ENCODE data around the gene SUB1.
A peak's percentile ranks its signal among the peaks of the same experiment; 100 is the strongest.

Gene SUB1

DNA sequence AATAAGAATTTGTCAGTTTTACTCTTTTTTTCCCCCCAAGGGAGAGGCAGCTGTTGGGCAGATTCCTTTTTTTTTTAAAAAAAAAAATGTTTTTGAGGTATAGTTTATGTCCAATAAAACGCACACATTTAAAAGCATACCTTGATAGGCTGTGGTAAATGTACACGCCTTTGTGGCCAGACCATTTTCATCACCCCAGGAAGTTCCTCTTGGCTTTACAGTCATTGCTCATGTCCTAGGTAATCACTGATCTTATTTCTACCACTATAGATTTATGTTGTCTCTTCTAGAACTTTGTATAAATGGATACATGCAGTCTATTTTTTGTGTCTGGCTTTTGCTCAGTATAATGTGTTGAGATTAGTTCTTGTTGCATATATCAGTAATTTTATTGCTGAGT is 9.8 kb downstream of the SUB1 start:
- intact Hi-C loops (cut with DNase I): no loop called here
- no peak for DNase-seq

DNA sequence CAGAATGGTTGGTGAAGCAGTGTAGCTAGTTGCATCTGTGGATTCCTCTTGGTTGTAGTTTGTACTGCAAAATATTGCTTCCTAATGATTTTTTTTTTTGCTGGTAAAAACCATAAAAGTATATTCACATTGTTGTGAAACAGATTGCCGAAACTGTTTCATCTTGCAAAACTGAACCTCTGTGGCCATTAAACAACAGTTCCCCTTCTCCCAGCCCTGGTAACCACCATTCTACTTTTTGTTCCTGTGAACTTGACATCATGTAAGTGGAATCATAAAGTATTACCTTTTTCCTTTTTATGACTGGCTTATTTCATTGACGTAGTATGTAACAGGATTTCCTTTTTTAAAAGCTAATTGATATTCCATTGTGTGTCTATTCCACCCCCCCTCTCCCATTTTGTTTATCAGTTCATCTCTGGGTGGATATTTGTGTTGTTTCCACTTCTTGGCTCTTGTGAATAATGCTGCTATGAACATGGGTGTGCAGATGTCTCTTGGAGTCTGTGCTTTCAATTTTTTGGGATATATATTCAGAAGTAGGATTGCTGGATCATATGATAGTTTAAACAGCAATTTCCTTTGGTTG is 11.8 kb downstream of the SUB1 start:
- intact Hi-C loops (cut with DNase I): no loop called here
- peak in 1 of 42 donors; percentile 22 for DNase-seq

DNA sequence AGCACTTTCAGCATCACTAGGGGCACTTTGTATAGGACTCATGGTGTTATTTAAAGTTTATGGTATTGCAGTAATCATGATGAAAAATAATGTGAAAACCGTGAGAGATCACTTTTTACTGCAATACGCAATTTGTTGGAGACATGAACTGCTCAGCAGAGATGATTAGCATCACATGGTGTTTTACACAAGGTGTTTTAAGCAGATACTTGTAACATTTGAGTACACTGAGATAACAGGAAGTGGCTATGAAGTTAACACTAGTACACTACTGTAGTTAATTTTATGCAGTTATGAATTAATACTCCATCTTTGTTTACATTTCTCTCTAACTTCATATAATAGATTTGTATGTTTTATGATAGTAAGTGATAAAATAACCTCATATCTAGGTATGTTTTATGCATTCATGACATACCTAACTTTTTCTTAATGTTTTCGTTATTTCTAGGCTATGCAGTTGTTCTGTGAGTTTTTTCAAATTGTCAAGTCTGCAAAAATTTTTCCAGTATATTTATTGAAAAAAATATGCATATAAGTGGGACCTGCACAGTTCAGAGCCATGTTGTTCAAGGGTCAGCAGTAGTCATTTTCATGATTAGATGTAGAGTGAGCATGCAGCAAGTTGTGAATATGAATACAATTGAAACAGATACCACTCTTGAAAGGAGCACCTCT is 13.0 kb downstream of the SUB1 start:
- intact Hi-C loops (cut with DNase I): no loop called here
- DNase-seq: no peak

DNA sequence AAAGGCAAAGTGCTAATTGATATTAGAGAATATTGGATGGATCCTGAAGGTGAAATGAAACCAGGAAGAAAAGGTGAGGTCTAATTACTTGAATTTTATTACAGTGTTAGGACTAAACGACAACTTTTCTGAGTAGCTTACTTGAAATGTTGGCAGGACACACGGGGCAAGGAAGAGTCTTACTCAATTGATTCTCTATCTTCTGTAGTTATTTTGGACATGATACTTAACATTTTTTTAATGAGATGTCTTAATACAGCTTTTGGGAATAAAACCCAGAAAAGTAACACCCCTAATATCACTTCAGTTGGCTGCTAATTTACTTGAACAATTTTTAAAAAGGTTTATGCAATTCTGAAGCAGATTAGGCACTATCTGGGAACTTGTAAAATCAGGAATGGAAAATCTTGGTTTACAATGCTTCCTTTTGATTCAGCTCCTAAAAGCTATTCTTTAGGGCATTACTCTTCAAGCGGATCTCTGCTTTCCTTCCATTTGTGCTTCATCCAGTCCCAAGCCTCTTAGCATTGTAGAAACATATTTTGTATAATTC is 13.7 kb downstream of the SUB1 start:
- intact Hi-C loops (cut with DNase I): no loop called here

DNA sequence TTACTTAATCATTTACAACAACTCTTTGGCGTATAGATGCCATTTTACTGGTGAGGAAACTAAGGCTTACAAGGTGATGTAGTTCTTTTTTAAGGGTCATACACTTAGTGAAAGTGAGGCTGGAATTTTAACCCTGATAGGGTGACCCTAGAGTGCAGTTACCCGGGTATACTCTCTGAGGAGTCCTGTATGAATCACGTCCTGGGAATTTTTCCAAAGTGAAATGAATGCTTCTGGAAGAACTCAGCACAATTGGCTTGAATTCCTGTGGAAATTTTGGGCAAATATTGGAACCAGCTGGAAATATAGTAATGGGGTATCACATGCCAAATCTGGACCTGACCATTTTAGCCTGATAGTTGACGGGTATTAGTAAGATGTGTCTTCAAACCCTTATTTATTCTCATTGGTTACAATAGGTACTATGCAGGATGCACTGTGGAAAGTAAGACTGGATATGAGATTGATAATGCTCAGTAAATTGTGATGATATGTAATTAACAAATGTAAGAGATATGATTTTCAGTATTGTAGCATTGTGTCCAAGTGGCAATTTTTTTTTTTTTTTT is 14.8 kb downstream of the SUB1 start:
- no peak for DNase-seq
- intact Hi-C loops (cut with DNase I): no loop called here

More for the DNA sequence above, 13.7 kb downstream of the SUB1 start:
- no peak for DNase-seq

DNA sequence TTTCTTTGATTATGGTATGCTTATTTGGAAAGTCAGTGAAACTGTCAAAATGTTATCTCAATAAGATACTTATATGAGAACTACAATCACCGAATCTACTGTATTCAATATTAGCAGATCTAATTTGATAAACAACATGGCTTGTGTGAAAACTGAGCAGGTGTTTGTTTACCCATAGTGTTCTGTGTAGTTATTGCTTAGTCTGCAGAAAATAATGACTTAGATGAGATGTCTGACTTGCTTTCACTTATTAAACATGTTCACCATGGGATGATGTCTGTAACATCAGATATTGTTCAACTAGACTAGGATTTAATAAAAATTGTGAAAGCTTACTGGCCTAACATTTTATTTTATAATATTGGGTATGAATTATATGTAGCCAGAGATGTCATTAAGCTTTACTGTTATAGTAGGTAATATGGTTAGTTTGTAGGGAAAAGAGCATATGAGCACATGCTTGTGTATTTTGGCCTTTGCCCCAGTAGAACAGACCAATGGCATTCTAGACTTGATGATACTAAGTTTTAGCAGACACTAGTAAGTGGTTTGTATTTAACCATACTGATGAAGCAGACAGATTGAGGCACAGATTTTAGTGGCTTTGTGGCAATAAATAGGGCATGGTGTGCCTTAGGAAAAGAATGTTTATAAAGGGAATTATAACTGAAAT is 16.4 kb downstream of the SUB1 start:
- DNase-seq: no peak
- intact Hi-C loops (cut with DNase I): no loop called here

DNA sequence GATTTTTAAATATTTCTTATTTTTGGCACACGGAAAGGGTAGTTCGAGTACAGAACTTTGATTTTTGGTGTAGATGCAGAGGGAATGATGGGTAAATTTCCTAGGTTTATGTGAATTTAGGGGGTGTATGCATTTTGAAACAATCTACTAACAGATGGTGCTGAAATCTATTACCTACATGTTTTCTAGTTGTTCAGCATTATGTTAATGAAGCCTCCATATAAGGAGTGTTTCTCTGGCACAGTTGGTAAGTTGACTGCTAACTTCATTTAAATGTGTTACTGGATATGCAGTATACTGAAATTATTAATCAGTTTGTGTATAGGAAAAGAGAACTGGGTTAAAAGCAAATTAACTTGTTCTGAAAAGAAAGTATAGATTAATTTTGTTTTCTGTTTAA is 17.5 kb downstream of the SUB1 start:
- intact Hi-C loops (cut with DNase I): no loop called here
- DNase-seq: no peak

DNA sequence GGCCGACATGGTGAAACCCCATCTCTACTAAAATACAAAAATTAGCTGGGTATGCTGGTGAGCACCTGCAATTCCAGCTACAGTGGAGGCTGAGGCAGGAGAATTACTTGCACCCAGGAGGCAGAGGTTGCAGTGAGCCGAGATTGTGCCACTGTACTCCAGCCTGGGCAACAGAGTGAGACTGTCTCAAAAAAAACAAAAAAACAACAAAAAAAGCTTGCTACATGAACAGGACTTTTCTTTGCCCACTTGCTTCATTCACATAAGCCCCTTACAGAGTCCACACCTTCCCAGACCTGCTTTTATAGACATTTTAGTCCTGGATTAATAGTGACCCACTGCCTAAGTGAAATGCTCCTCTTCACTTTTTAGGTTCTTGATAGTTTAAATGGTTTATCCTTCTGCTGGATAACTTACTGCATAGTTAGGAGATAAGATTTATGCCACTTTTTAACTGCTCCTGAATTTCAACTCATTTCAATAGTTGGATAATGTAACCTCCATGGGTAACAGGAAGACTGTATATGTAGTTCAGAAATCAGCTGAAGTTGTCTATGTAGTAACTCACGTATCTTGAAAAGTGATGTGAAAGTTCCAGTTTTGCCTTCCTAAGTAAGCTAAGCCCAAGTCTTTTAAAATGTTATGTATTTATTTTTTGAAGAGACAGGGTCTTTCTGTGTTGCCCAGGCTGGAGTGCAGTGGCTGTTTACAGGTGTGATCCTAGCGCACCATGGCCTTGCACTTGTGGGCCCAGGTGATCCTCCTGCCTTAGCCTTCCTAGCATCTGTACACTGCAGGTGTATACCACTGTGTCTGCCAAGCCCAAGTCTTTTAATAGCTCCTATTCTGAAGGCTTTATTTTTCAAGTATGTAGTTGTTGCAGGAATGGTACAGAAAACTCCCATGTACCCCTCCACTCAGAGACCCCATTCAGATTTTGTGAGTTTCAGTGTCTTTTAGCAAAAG is 19.7 kb downstream of the SUB1 start:
- intact Hi-C loops (cut with DNase I): no loop called here
- no peak for DNase-seq

DNA sequence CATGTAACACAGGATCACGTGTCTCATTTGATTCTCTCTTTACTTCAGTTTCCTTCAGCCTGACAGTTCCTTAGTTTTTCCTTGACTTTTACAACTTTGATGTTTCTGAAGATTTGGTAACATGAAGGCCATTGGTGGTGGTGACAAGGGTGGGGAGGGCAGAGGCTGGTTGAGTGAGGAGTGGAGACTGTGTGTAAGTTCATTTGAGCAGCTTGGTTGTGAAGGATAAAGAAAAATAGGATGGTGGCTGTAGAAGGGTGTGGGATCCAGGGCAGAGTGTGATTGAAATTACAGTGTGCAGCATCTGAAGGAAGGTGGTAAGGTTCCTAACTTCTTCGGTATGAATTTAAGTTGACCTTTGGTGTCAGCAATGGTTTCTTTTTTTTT is 20.4 kb downstream of the SUB1 start:
- intact Hi-C loops (cut with DNase I): no loop called here

DNA sequence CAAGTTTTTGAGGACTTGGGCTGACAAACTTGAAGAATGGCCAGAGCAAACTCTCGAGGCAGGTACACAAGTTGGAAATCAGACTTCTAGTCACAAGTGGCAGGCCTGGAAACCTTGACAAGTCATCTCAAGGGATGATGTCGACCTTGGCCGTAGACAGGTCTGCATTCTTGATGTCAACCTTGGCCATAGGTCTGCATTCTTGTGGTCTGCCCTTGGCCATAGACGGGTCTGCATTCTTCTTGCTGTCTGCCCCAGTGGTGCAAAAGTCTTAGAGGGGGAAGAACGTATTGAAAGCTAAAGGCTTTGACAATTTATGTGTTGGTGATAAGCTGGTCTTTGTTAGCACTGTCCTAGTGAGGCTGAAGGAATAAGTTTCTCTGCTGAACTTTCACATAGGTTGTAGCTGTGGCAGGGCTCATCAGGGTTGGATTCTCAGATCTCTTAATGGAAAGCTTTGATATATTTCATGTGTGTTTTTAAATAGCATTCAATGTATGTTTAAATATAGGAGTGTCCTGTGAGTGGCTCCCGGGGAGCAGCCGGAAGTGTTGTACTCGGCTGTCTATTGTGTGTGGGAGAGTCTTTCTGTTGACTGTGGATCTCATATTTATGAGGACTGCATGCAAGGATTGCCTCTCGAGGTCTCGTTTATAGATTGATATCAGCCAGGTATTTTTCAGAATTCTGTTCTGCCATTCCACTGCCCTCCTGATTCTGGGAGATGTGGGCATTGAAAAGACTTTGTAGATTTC is 27.0 kb downstream of the SUB1 start:
- no peak for DNase-seq
- intact Hi-C loops (cut with DNase I): loop anchor here (5.0 to 10.0 kb wide), 2 partner anchors 120 to 378 kb away; no protein-coding TSS in a partner anchor

More for the DNA sequence above, 20.4 kb downstream of the SUB1 start:
- DNase-seq: no peak

DNA sequence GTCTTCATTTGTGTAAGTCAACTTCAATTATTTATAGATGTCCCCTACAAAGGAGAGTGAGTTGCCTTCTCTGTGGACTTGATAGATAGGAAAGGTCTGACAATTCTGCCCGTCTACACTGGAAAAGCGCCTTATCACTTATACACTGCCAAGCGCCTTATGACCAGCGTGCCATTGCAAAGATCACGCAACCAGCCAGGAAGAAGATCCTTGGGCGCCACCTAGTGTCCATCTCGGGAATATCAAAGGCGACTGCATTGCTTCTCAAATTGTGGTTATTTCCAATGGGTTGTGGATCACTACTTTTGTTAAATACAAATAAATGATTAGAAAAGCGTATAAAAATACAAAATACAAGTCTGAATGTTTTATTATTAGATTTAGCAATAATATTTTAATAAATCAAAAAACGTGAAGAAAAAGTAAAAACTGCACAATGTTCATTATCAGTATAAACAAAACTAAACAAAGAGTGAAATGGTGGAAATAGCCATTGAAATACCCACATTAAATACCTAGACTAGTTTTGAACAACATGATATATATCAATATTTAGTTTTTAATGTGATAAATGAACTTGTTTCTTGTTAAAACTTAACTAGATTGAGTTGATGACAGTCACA is 27.8 kb downstream of the SUB1 start:
- intact Hi-C loops (cut with DNase I): loop anchor here (5.0 to 10.0 kb wide), 2 partner anchors 121 to 378 kb away; no protein-coding TSS in a partner anchor
- peak; percentile 53 to 95 (median 90) for DNase-seq

DNA sequence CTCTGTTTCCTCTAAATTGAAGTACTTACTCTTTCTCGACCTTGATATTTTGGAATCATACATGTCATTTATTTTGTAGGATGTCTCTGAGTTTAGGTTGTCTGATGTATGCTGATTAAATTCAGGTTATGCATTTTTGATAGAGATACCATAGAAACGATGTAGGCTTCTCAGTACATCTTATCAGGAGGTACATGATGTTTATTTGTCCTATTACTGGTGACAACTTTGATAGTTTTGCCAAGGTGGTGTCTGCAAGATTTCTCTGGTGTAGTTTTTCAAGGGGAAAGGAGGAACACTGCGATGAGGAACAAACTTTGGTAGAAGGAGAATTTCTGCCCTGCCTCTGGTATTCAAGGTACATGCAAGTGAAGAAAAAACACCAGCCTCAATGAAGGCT is 29.9 kb downstream of the SUB1 start:
- no peak for DNase-seq
- intact Hi-C loops (cut with DNase I): loop anchor here (10.0 kb wide), 1 partner anchor 380 kb away; no protein-coding TSS in a partner anchor

DNA sequence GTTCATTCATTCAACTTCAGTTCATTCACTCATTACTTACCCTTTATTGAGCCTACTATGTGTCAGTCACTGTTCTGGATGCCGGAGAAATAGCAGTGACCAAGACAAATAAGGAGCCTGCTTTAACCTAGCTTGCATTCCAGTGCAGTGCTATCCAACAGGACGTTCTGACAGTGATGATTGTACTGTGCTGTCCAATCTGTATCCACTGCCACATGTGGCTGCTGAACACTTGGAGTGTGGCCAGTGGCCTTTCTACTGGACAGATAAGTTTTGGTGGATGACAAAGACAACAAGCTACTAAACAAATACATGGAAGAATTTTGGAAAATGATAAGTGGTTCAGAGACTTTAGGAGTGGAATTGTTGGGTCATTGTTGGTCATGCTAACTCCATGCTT is 33.6 kb downstream of the SUB1 start:
- intact Hi-C loops (cut with DNase I): loop anchor here (10.0 kb wide), 1 partner anchor 384 kb away; no protein-coding TSS in a partner anchor
- peak in 1 of 42 donors; percentile 35 for DNase-seq

DNA sequence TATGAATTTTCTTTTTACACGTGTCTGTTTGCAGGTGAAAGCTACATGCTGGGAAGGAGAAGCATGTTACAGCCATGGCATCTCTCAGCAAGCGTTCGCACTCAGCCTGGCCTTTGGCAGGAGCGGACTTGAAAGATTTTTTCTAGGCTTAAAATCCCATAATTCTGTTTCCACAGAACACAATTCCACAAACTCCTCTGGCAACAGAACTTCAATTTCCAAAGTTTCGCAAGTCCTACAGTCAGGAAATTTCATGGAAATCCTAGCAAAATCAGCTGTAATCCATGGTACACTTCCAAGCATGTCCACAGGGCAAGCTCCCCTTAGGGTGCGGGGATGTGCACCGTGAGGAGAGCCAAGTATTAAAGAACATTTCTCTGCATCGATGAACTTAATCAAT is 35.9 kb downstream of the SUB1 start:
- intact Hi-C loops (cut with DNase I): no loop called here
- no peak for DNase-seq

DNA sequence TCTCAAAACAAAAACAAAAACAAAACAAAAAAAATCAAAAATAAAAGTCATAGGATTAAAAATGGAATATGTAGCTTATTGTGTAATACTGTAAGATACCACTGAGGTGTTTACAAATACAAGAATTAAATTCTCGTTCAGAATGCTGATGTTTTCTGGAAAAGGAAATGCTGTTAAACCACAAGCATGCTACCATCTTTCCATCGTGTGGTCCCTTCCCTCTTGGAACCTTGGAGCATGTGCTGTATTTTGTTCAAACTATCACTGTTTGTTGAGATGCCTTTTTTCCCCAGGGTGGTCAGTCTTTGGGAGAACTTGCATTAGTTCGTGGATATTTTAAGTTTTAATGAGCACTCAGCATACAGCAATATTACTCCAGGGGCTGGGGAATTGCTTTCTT is 39.7 kb downstream of the SUB1 start:
- no peak for DNase-seq
- intact Hi-C loops (cut with DNase I): no loop called here

DNA sequence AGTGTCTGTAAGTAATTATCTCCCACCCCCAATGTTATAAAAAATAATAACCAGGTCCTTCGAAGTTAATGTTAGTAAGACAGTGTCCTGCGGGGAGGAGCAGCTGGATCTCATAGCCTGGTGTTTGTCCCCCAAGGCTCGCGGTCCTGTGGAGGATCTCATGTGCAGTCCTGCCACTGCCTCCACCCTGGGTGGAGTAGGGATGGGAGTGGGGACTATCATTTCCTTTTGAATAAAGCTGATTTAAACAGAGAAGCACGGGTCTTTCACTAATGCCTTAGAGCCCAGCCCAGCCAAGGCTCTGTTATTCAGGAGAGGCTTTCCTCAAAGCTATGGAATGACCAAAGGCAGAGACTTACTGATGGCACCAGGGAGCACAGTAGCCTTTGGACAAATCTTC is 40.2 kb downstream of the SUB1 start:
- DNase-seq: peak in 1 of 42 donors; percentile 21
- intact Hi-C loops (cut with DNase I): no loop called here

DNA sequence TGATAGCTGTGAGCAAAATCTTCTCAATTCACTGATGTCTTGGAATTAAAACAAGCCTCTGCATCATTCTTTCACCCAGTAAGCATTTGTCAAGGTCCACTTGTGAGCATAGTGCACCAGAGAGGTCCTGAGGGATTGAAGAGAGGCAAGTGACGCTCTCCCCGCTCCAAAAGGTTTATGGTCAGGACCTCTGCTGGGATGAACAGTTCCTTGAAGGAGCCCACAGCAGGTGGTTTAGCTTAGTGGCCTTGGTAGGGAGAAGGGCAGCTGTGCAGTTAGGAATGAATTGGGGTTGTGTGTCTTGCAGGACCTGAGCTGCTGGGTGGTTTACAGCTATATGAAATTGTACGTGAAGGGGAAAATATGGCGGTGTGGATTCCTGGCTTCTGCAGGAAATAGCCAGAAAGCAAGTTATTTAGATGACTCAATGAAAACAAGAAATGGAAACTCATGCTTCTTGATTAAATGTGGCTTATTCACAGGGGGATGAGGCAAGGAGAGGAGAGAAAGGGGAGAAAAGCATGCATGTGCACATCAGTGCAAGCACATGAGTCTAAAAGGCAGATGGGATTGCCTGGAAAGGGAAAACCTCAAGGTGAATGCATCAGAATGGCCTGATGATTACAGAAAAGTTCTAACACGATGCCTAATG is 42.0 kb downstream of the SUB1 start:
- peak in 1 of 42 donors; percentile 10 for DNase-seq
- intact Hi-C loops (cut with DNase I): no loop called here
